HL-60/S4 (cell line): Measurements from ENCODE around the gene SF1.

Experiments
- in situ Hi-C: fragments of 300-500 bp; cut with MboI; formaldehyde crosslinking; loops from 2 replicates; pipeline ENCODE4 v1.14.3; 2022; ENCODE audit warnings: low sequenced_read_pairs

Gene SF1

GRCh38 chr11:64714666-64715065 lies 63.7 kb downstream of the SF1 start:
- in situ Hi-C loops, result no loop called here
